B cell (primary cell): ENCODE measurements around the gene SLC7A10. TPM values are rescaled to one million over a fixed set of nuclear protein-coding genes. Genes with fewer than 3 reads are reported as not detected.

ENCODE experiments used
- ATAC-seq: fragments of 200-7000 bp; cut with Tn5 transposase; one replicate; pipeline ENCODE4 v1.10.0; 2021; ENCODE audit warnings: low read depth, mild to moderate bottlenecking, moderate number of reproducible peaks, moderate library complexity
- CTCF ChIA-PET: fragments of 350-600 bp; sonication (Branson Sonifier 250); formaldehyde crosslinking; loops from one replicate; lab custom pipeline; 2021; ENCODE audit warnings: antibody characterized with exemption, inconsistent platforms; lab: Charles Lee
- POLR2A ChIA-PET: fragments of 350-600 bp; sonication (Branson Sonifier 250); formaldehyde crosslinking; loops from one replicate; lab custom pipeline; 2021; ENCODE audit warnings: antibody characterized with exemption; lab: Charles Lee
- DNase-seq: peaks from one replicate; pipeline ENCODE4 v3.0.0; 2013
- H2AFZ ChIP-seq: 2 replicates; pipeline ENCODE4 v1.6.1; 2012; ENCODE audit warnings: mild to moderate bottlenecking, low read depth, low read length; ENCODE audit not compliant: insufficient read depth, poor library complexity, severe bottlenecking
- H3K27ac ChIP-seq, 2 donors: 1 replicate in 1 of 2; 2 replicates in 1 of 2; pipeline ENCODE4 v1.5.1; 2012 to 2013; ENCODE audit warnings: low read length in 2 of 2, mild to moderate bottlenecking in 2 of 2, moderate library complexity in 1 of 2
- H3K27me3 ChIP-seq, 4 experiments: fragments of 200-600 bp in 1 of 4; sonication (generic) in 1 of 4; replicated peaks in 1 of 4; 1 replicate in 2 of 4; 2 replicates in 2 of 4; pipeline versions ENCODE4 v1.6.1 to v1.7.0; 2013 to 2016; ENCODE audit warnings: low read length in 3 of 4, mild to moderate bottlenecking in 2 of 4, mixed read lengths in 1 of 4, moderate library complexity in 1 of 4; ENCODE audit not compliant: insufficient read depth in 4 of 4, control insufficient read depth in 3 of 4; ENCODE audit errors: control extremely low read depth in 1 of 4
- H3K36me3 ChIP-seq, 2 experiments: replicated peaks in 1 of 2; 1 replicate in 1 of 2; 2 replicates in 1 of 2; pipeline versions ENCODE4 v1.6.1 to v1.7.1; 2013; ENCODE audit warnings: low read length in 1 of 2; ENCODE audit not compliant: insufficient read depth in 2 of 2, control insufficient read depth in 1 of 2; ENCODE audit errors: control extremely low read depth in 1 of 2, extremely low read depth in 1 of 2
- H3K4me1 ChIP-seq, 2 donors: fragments of 200-600 bp in 1 of 2; sonication (generic) in 1 of 2; 1 replicate in 1 of 2; 2 replicates in 1 of 2; pipeline versions ENCODE4 v1.5.1 to v1.6.1; 2013 to 2017; ENCODE audit warnings: low read length in 2 of 2; ENCODE audit not compliant: control insufficient read depth in 2 of 2, insufficient read depth in 2 of 2
- H3K4me2 ChIP-seq: replicated peaks from 2 replicates; pipeline ENCODE3; 2012; ENCODE audit warnings: mild to moderate bottlenecking, low read depth, low read length; ENCODE audit not compliant: poor library complexity, severe bottlenecking
- H3K4me3 ChIP-seq, 5 experiments: fragments of 200-600 bp in 1 of 5; sonication (generic) in 1 of 5; 1 replicate in 3 of 5; 2 replicates in 2 of 5; pipeline versions ENCODE4 v1.5.1 to v1.7.0; 2011 to 2016; ENCODE audit warnings: low read length in 4 of 5, mild to moderate bottlenecking in 4 of 5, low read depth in 2 of 5, control low read depth in 1 of 5, moderate library complexity in 1 of 5; ENCODE audit not compliant: insufficient read depth in 1 of 5; ENCODE audit errors: control extremely low read depth in 1 of 5, extremely low read depth in 1 of 5
- H3K79me2 ChIP-seq: fragments of 200-600 bp; sonication (generic); one replicate; pipeline ENCODE4 v1.6.0; 2016; ENCODE audit warnings: low read length; ENCODE audit not compliant: control insufficient read depth, insufficient read depth
- H3K9ac ChIP-seq: fragments of 200-600 bp; sonication (generic); 2 replicates; pipeline ENCODE4 v1.6.1; 2017; ENCODE audit warnings: mild to moderate bottlenecking, low read length, moderate library complexity
- H3K9me3 ChIP-seq, 3 donors: one replicate each; pipeline versions ENCODE4 v1.6.1 to v1.7.1; 2013; ENCODE audit warnings: low read length in 2 of 3; ENCODE audit not compliant: control insufficient read depth in 2 of 3, insufficient read depth in 1 of 3; ENCODE audit errors: control extremely low read depth in 1 of 3
- H4K20me1 ChIP-seq: 2 replicates; pipeline ENCODE4 v1.6.0; 2012; ENCODE audit warnings: mild to moderate bottlenecking, low read length; ENCODE audit not compliant: insufficient read depth, control insufficient read depth, poor library complexity, severe bottlenecking
- H3K27ac Mint-ChIP-seq: one replicate; pipeline ENCODE4 v1.8.0; 2021; ENCODE audit warnings: mixed read lengths
- H3K27me3 Mint-ChIP-seq: one replicate; pipeline ENCODE4 v1.8.0; 2021; ENCODE audit warnings: mixed read lengths
- H3K4me1 Mint-ChIP-seq: one replicate; pipeline ENCODE4 v1.8.0; 2021; ENCODE audit warnings: mixed read lengths
- H3K4me3 Mint-ChIP-seq: one replicate; pipeline ENCODE4 v1.8.0; 2021; ENCODE audit warnings: mixed read lengths
- H3K9me3 Mint-ChIP-seq: one replicate; pipeline ENCODE4 v1.8.0; 2022; ENCODE audit warnings: mixed read lengths; ENCODE audit not compliant: insufficient read depth
- CTCF ChIP-seq: fragments of 200-600 bp; IDR thresholded peaks from one replicate; pipeline ENCODE4 v1.8.0; 2022; ENCODE audit warnings: antibody characterized with exemption, mild to moderate bottlenecking
- EZH2 ChIP-seq: IDR thresholded peaks from 2 replicates; pipeline ENCODE4 v1.6.1; 2012; ENCODE audit warnings: borderline replicate concordance, low read depth, mild to moderate bottlenecking, moderate library complexity, low read length; ENCODE audit not compliant: insufficient read depth, poor library complexity, severe bottlenecking
- WGBS: methylation state at CpG from one replicate; pipeline ENCODE4 v1.1.5; 2013; ENCODE audit warnings: missing lambda C conversion rate; ENCODE audit not compliant: insufficient coverage; 5-methylcytosine and 5-hydroxymethylcytosine counted together
- intact Hi-C: fragments of 100-400 bp; cut with micrococcal nuclease; formaldehyde crosslinking; loops from one replicate; pipeline ENCODE4 v1.10.0; 2022
- polyA plus RNA-seq: library from polyadenylated mRNA; depleted of rRNA; stranded (reverse); fragments of >200 nt; gene quantifications from 2 replicates; pipeline ENCODE4 v1.2.3, GENCODE V29; 2012
- total RNA-seq, 2 donors: library from RNA; stranded (reverse); fragments of 120-200 nt in 1 of 2; gene quantifications; 1 replicate in 1 of 2; 2 replicates in 1 of 2; pipeline versions ENCODE4 v1.2.3 to v1.2.4, GENCODE V29; 2013 to 2022

Gene SLC7A10
- total and polyA plus RNA-seq, 2 donors (not counting 1 experiment from before 2014, with no cell fraction given), result not detected

GRCh38 chr19:33229962-33230361 is 4.3 kb upstream of the SLC7A10 start:
- no peak overlapping the region for H3K4me3 Mint-ChIP-seq

More at GRCh38 chr19:33229962-33230361, 4.3 kb upstream of the SLC7A10 start:
- H3K27ac ChIP-seq, result no peak overlapping the region
- CTCF ChIA-PET, result no interaction called here
- no peaks in the 10 kb centered on the region for H3K36me3 ChIP-seq
- H3K4me3 ChIP-seq, result no peak overlapping the region
- peaks cover 7% of the 10 kb centered on the region for H3K4me1 Mint-ChIP-seq
- H4K20me1 ChIP-seq, result no peaks in the 10 kb centered on the region
- H2AFZ ChIP-seq, result no peak overlapping the region
- TF ChIP-seq EZH2 (no peak), CTCF (no peak)
- peaks cover 9 to 17% of the 10 kb centered on the region in 2 donors for H3K4me1 ChIP-seq
- DNase-seq (no peak), ATAC-seq (no peak)
- H3K27me3 Mint-ChIP-seq, result peaks cover 42% of the 10 kb centered on the region
- POLR2A ChIA-PET, result no interaction called here
- no peak overlapping the region for H3K27ac Mint-ChIP-seq
- H3K4me2 ChIP-seq, result no peak overlapping the region
- WGBS, result 100% methylated on average over 1 of the region's 5 CpGs
- no peaks in the 10 kb centered on the region for H3K79me2 ChIP-seq
- H3K9me3 ChIP-seq, result peaks cover 4 to 20% (median 17%) of the 10 kb centered on the region in 3 donors
- no peak overlapping the region for H3K9ac ChIP-seq
- peaks cover 11% of the 10 kb centered on the region for H3K9me3 Mint-ChIP-seq
- intact Hi-C loops, result loop anchor here (10.0 kb wide), 1 partner anchor 1485 kb away; no protein-coding TSS in a partner anchor
- peaks cover 0 to 25% (median 16%) of the 10 kb centered on the region in 4 experiments for H3K27me3 ChIP-seq
